IMR-90 (cell line): ENCODE measurements around the gene NINJ2.

Experiments
- CEBPB ChIP-seq: IDR thresholded peaks from 2 replicates; pipeline ENCODE4 v1.6.1; 2012; ENCODE audit warnings: low read depth, low read length, improper control_type of control experiment
- FOS ChIP-seq: fragments of 150-350 bp; IDR thresholded peaks from 2 replicates; pipeline ENCODE4 v1.6.1; 2016; ENCODE audit warnings: low read depth, low read length
- MXI1 ChIP-seq: IDR thresholded peaks from 2 replicates; pipeline ENCODE4 v1.6.1; 2012; ENCODE audit warnings: low read depth, mild to moderate bottlenecking, low read length, moderate library complexity, borderline replicate concordance
- NFE2L2 ChIP-seq: fragments of 150-350 bp; IDR thresholded peaks from 2 replicates; pipeline ENCODE4 v1.6.1; 2016; ENCODE audit warnings: low read depth, mild to moderate bottlenecking, low read length
- POLR2A ChIP-seq: IDR thresholded peaks from 2 replicates; pipeline ENCODE4 v1.6.1; 2012; ENCODE audit warnings: mild to moderate bottlenecking, low read depth, low read length
- RAD21 ChIP-seq: IDR thresholded peaks from 2 replicates; pipeline ENCODE4 v1.6.1; 2012; ENCODE audit warnings: low read length, improper control_type of control experiment
- SMC3 ChIP-seq: fragments of 150-350 bp; IDR thresholded peaks from 2 replicates; pipeline ENCODE4 v1.6.1; 2016; ENCODE audit warnings: low read depth, mild to moderate bottlenecking, antibody characterized with exemption, low read length, moderate library complexity
- TF ChIP-seq, protein P1 (sequence below): conservative IDR thresholded peaks from 2 replicates; pipeline ENCODE4 v1.5.1; 2012; ENCODE audit warnings: mild to moderate bottlenecking, low read depth, low read length, improper control_type of control experiment
- TF ChIP-seq, protein P2 (sequence below): fragments of 150-350 bp; IDR thresholded peaks from 2 replicates; pipeline ENCODE4 v1.6.1; 2017; ENCODE audit warnings: mild to moderate bottlenecking, antibody characterized with exemption, low read length, low read depth
- TF ChIP-seq, protein P3 (sequence below): fragments of 150-350 bp; IDR thresholded peaks from 2 replicates; pipeline ENCODE4 v1.6.1; 2016; ENCODE audit warnings: low read depth, mild to moderate bottlenecking, low read length, moderate library complexity, borderline replicate concordance

DNA sequence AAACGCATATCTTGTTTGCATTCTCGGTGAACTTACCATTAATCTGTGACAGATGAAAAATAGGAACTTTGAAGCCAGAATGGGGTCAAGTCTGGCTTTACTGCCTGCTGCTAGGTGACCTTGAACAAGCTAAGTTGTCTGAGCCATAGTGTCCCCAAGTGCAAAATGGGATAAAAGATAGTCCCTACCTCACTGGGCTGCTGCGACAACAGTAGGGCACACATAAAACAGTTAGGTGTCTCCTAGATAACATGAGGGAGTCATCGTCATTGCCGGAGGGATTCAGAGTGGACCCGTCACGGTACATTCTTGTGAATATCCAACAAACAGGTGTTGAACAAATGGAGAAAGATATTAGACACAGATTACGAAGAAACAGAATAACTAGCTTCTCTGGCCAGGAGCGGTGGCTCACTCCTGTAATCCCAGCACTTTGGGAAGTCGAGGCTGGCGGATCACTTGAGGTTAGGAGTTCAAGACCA is 71.2 kb downstream of the NINJ2 start:
- TF ChIP-seq, protein P1, sequence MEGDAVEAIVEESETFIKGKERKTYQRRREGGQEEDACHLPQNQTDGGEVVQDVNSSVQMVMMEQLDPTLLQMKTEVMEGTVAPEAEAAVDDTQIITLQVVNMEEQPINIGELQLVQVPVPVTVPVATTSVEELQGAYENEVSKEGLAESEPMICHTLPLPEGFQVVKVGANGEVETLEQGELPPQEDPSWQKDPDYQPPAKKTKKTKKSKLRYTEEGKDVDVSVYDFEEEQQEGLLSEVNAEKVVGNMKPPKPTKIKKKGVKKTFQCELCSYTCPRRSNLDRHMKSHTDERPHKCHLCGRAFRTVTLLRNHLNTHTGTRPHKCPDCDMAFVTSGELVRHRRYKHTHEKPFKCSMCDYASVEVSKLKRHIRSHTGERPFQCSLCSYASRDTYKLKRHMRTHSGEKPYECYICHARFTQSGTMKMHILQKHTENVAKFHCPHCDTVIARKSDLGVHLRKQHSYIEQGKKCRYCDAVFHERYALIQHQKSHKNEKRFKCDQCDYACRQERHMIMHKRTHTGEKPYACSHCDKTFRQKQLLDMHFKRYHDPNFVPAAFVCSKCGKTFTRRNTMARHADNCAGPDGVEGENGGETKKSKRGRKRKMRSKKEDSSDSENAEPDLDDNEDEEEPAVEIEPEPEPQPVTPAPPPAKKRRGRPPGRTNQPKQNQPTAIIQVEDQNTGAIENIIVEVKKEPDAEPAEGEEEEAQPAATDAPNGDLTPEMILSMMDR, result no peak
- TF ChIP-seq SMC3 (no peak), RAD21 (no peak), POLR2A (no peak), CEBPB (no peak), FOS (no peak), NFE2L2 (no peak), MXI1 (no peak)
- TF ChIP-seq, protein P2, sequence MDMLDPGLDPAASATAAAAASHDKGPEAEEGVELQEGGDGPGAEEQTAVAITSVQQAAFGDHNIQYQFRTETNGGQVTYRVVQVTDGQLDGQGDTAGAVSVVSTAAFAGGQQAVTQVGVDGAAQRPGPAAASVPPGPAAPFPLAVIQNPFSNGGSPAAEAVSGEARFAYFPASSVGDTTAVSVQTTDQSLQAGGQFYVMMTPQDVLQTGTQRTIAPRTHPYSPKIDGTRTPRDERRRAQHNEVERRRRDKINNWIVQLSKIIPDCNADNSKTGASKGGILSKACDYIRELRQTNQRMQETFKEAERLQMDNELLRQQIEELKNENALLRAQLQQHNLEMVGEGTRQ, result no peak
- TF ChIP-seq, protein P3, sequence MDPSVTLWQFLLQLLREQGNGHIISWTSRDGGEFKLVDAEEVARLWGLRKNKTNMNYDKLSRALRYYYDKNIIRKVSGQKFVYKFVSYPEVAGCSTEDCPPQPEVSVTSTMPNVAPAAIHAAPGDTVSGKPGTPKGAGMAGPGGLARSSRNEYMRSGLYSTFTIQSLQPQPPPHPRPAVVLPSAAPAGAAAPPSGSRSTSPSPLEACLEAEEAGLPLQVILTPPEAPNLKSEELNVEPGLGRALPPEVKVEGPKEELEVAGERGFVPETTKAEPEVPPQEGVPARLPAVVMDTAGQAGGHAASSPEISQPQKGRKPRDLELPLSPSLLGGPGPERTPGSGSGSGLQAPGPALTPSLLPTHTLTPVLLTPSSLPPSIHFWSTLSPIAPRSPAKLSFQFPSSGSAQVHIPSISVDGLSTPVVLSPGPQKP, result no peak
